Gastroesophageal sphincter (tissue), 3 donors: Measurements from ENCODE around the gene MED17.

ENCODE experiments used
- POLR2AphosphoS5 ChIP-seq: sonication (generic); formaldehyde crosslinking; IDR thresholded peaks from one replicate; pipeline ENCODE4 v1.6.1; 2017; ENCODE audit warnings: antibody characterized with exemption
- TF ChIP-seq, protein P1 (sequence below), 4 experiments: fragments of 200-600 bp in 2 of 4; fragments of 450-650 bp in 2 of 4; sonication (generic) in 1 of 4; IDR thresholded peaks; one replicate each; pipeline ENCODE4 v1.5.1; 2017 to 2019; ENCODE audit warnings: antibody characterized with exemption in 4 of 4, mild to moderate bottlenecking in 2 of 4, moderate library complexity in 2 of 4

DNA sequence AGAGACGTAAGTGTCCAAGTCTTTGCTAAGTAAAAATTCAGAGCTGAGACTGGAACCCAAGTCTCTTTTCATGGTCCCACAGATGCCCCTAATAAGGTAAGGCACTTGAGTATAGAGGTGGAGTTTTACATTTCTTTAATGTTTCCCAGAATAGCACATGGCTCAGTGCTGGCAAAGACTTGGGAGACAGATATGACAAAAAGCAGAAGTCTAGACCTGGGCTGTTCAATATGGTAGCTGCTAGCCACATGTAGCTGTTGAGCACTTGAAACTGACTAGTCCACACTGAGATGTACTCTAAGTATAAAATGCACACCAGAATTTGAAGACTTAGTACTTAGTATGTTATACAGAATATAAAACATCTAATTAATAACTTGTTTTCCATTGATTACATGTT, 48.7 kb downstream of the MED17 start:
- TF ChIP-seq, protein P1, sequence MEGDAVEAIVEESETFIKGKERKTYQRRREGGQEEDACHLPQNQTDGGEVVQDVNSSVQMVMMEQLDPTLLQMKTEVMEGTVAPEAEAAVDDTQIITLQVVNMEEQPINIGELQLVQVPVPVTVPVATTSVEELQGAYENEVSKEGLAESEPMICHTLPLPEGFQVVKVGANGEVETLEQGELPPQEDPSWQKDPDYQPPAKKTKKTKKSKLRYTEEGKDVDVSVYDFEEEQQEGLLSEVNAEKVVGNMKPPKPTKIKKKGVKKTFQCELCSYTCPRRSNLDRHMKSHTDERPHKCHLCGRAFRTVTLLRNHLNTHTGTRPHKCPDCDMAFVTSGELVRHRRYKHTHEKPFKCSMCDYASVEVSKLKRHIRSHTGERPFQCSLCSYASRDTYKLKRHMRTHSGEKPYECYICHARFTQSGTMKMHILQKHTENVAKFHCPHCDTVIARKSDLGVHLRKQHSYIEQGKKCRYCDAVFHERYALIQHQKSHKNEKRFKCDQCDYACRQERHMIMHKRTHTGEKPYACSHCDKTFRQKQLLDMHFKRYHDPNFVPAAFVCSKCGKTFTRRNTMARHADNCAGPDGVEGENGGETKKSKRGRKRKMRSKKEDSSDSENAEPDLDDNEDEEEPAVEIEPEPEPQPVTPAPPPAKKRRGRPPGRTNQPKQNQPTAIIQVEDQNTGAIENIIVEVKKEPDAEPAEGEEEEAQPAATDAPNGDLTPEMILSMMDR (IDR thresholded peaks at IDR 0.05), result no peak
- TF ChIP-seq POLR2AphosphoS5, result no peak
